HG03457 (cell line): ENCODE measurements around the gene ATP13A3.

Source experiments
- ATAC-seq: cut with Tn5 transposase; IDR thresholded peaks from one replicate; pipeline ENCODE4 v1.9.1; 2021; ENCODE audit warnings: moderate number of reproducible peaks; ENCODE audit not compliant: unreplicated experiment

The ATP13A3 gene

GRCh38 chr3:194375473-194376240 lies 111.1 kb downstream of the ATP13A3 start:
- ATAC-seq: no peak

- ATAC-seq: no peak
Measured at GRCh38 chr3:194374935-194375334, 111.9 kb downstream of the ATP13A3 start.

GRCh38 chr3:194373899-194374298 lies 112.9 kb downstream of the ATP13A3 start:
- no peak for ATAC-seq

GRCh38 chr3:194373028-194373427 lies 113.8 kb downstream of the ATP13A3 start:
- ATAC-seq: no peak

GRCh38 chr3:194370753-194371152 lies 116.0 kb downstream of the ATP13A3 start:
- ATAC-seq: no peak

- ATAC-seq: no peak
Measured at GRCh38 chr3:194369522-194370279, 117.1 kb downstream of the ATP13A3 start, which contains the start of gene LRRC15. Gene LRRC15 (minus strand): TSS chr3:194369743. CDS start chr3:194361043, 8,700 bp downstream.

- ATAC-seq: no peak
Measured at GRCh38 chr3:194368918-194369317, 117.9 kb downstream of the ATP13A3 start.

- no peak for ATAC-seq
Measured at GRCh38 chr3:194367992-194368841, 118.6 kb downstream of the ATP13A3 start.

GRCh38 chr3:194365978-194366490 lies 120.8 kb downstream of the ATP13A3 start:
- no peak for ATAC-seq

GRCh38 chr3:194365526-194365925 lies 121.3 kb downstream of the ATP13A3 start:
- no peak for ATAC-seq

- no peak for ATAC-seq
Measured at GRCh38 chr3:194364652-194365434, 122.0 kb downstream of the ATP13A3 start.

GRCh38 chr3:194364314-194364651 lies 122.5 kb downstream of the ATP13A3 start:
- no peak for ATAC-seq

- ATAC-seq: no peak
Measured at GRCh38 chr3:194360568-194360967, 126.2 kb downstream of the ATP13A3 start.

- ATAC-seq: no peak
Measured at GRCh38 chr3:194357681-194358080, 129.1 kb downstream of the ATP13A3 start.

- no peak for ATAC-seq
Measured at GRCh38 chr3:194355379-194355778, 131.4 kb downstream of the ATP13A3 start.

GRCh38 chr3:194354315-194354714 lies 132.5 kb downstream of the ATP13A3 start:
- ATAC-seq: no peak
